Ureter (tissue), 1 donor: ENCODE data around the gene ARPC5. TPM values are rescaled to one million over a fixed set of nuclear protein-coding genes. Genes with fewer than 3 reads are reported as not detected.
"Not testable (repeated sequence)": the region's sequence is repeated elsewhere in the genome, so short reads cannot be mapped to it uniquely, and the experiment has no call there.

Source experiments
- DNase-seq: peaks from one replicate; pipeline ENCODE4 v3.0.0-alpha.2; 2020; ENCODE audit warnings: low spot score
- total RNA-seq: library from RNA; stranded (reverse); gene quantifications from one replicate; pipeline ENCODE4 v1.2.4, GENCODE V29; 2023
- donor health status: DM: yes; HTN: yes; CAD: no.

The ARPC5 gene
- total RNA-seq, result 77.7 TPM

DNA sequence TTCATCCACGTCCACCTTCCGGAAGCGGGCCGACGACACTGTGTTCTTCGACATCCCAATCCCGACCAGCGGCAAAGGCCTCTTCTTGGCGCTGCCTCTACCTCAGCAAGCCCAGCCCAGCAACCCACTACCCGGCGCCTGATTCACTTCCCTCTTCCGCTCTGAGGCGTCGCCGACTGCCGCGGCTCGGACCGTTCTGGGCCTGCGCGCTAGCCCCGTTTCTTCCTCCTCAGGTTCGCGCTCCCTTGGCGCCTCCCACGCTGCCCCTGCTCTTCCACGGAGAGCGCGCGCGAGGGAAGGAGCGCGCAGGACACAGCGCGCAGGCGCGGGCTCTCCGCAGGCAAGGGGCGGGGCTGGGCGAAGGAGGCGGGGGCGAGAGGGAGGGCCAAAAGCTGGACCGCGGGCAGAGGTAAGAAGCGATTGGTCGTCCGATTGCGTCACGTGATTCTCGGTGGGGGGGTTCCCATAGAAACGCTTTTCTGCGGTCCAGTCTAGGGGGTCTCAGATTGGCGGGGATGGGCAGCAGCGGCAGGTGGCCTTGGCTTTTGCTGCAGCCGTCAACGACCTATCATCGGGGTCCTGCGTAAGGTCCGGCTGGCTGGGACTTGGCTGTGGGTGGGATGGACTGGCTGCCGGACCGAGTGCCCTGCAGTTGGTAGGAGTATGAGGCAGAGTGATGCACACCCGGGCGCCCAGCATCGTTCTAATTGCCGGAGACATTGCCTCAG is at the start of gene ARPC5:
Gene ARPC5, minus strand, starts transcription at position 178 of the 728 bp plus-strand sequence. Its CDS starts 124 bp downstream, at position 54.
- peak; percentile 97 for DNase-seq

DNA sequence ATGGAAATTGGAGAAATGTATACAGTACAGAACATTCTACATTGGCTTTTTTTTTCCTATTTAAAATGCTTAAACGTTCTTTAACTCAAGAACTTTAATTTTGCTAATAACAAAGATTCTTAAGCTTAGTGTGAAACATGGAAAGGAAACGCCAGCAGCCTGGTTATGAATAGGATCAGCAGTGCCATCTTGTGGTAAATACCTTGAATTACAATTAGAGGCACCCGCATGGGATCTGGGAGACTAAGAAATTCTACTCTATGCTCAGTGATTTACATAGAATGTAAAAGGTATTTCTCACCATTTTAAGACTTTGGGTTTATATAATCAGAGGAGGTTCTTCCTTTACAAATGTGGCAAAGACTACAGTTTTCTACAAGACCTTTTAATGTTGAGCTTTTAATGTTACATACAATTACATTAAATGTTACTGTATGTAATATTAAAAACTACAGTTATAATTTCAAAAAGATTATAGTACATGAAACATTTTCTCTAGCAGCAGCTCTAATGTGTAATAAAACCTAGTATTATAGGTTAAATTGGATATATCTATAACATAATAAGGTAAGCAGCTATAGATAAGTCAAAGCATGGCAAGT is 49.6 kb upstream of the ARPC5 start:
- no peak for DNase-seq

DNA sequence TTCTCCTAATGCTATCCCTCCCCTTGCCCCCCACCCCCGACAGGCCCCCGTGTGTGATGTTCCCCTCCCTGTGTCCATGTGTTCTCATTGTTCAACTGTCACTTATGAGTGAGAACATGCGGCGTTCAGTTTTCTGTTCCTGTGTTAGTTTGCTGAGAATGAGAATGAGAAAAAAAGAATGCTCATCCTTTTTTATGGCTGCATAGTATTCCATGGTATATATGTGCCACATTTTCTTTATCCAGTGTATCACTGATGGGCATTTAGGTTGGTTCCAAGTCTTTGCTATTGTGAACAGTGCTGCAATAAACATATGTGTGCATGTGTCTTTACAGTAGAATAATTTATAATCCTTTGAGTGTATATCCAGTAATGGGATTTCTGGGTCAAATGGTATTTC is 43.8 kb upstream of the ARPC5 start:
- not testable (repeated sequence) for DNase-seq

DNA sequence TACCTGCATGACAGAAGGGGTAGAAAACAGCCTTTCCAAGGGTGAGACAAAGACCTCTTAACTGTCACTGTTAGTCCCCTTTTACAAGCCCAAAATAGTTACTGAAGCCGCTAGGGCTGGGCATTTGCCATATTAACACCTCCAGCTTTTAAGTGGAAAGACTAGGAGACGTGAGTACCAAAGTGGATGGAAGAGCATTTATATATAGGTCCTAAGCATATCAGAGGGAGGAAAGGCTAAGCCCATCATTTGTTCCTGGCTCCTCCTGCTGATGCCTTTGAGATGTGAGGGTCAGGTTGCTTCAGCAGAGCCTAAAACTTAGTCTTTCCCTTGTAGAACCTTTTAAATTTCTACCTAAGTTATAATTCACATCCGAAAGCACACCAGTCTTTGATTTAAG is 43.2 kb upstream of the ARPC5 start:
- DNase-seq, result no peak

DNA sequence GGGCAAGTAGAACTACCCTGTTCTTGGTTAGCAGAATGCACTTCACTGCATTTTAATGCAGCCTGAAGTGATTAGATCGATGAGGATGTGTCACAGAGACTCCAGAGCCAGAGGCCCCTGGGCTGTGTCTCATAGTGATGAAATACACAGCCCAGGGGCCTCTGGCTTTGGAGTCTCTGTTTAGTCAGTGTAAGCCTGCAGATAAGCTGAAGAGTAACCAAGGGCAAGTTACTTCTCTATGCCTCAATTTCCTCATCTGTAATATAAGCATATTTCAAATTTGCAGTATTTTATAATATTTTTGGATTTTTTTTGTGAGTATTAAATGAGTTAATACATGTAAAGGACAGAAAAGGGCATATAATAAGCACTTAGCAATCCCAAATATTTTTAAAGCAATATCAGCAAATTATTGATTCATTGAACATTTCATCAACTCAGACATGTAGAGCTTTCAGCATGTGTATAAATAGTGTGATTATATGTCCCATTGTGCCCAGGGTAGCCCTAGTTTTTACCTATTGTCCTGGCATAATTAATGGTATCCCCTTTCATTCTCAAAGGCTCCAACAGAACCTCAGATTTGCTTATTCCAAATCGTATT is 41.1 kb upstream of the ARPC5 start:
- no peak for DNase-seq

DNA sequence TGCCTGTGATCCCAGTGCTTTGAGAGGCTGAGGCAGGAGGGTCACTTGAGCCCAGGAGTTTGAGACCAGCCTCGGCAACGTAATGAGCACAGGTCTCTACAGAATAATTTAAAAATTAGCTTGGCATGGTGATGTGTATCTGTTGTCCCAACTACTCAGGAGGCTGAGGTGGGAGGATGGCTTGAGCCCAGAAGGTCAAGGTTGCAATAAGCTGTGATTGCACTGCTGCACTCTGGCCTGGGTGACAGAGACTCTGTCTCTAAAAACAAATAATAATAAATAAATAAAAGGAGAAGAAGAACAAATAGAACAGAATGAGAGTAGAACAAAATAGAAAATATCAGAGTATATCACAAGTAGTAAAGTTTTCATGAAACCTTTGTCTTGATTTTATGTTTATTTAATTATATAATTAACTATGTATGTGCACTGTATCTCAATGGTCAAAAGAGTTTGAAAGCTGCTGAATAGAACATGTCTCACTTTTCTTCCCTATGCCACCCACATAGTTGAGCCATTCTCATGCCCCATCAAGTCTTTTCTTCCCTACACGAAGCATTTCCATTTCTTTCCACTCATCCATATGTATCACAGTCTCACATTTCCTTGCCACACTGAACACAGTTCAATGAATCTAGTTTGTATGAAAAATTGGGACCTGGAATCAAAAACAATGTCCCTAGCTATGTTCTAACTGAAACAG is 40.5 kb upstream of the ARPC5 start:
- no peak for DNase-seq

DNA sequence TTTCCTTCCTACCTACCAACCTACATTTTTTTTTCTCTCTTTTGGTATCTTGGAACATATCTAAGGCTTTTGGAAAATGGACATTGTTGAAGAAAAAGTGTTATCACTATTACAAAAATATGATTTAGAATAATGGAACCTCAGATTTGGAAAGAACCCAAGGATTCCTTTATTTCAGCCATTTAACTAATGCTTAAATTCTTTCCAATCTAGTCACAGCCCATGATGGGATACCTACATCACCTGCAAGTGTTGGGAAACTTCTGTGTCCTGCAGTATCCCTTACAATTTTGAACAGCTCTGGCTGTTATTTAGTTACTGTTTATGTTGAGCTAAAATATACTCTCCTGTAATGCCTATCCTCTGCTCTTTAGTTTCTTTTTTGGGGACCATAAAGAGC is 39.8 kb upstream of the ARPC5 start:
- DNase-seq, result no peak

DNA sequence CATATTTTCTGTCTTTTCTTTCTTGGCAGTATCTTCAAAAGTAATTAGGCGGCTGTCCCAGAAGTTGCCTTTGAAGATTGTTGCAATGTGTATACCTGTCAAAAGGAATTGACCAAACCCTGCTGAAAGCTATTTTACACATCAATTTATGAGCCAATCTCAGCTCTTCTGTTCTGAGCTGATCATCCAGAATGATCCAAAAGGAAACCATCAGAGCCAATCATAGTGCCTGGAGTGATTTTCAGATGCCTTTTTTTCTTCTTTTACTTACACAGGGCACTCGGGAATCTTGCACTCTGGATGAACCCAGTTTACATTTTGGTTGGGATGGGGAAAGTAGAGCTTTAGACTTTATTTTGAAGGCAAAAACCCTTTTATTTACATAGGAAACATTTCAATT is 39.3 kb upstream of the ARPC5 start:
- no peak for DNase-seq

DNA sequence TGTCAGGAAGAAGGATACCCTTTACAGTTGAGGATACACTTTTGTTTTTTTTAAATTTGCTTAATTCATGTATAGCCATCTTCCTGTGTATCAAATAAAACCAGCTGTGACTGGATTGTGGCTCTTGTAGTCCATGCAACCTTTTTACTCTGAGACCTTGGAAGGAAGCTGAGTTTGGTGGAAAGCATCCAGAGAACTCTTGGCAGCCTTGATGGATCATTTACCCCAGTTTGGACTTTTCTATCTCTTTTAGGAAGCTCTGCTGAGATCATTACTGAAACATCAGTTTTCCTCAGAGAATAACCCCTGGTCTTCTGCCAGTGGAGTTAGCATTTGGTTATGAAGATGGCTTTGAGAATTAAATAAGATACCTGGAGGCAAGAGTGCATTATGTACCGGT is 38.8 kb upstream of the ARPC5 start:
- DNase-seq, result no peak

DNA sequence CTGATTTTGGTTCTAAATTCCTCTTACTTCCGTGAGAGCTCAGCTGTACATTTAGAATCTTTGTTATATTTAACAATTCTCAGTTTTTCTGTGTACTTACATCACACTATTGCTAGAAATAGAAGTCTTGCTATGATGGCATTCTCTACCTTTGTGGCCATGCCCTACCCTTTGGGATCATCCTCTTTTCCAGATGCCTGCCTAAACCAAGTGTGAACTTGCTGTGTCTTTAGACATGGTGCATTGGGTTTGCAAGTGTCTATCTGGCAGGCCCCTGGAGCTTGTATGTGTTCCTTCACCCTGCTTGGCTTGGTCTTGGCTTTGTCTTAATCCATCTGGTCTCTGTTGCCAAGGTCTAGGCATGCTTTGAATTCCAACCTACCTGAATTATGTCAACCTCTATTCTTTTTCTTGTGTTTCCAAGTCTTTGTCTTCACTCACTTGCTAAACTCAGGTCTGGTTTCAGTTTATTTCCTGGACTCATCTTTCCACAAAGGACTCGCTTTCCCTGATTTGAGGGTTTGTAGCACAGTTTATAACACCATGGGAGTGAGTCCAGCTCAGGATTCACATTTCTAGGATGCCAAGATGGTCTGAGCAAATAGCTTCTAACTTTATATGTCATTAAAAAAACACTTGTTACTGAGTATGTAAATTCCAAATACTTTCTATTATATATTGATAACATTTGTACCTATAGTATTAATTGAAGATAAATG is 38.2 kb upstream of the ARPC5 start:
- DNase-seq, result no peak

DNA sequence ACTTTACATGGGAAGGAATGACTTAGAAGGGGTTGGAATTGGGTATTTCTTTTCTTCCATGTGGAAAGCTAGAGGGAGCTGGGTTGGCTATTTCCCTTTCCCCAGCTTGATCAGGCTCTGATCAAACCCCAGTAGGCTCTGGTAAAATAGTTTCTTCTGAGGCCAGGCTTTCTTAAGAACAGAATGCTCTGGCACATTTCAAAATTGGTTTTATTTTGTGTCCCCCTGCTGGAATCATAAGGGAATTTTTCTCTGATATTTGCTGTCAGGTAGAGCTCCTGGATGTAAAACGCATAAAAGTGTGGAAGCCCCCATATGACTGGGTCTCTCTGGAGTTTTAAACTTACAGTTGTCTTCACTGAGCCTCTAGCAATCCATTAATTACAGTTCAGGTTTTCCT is 34.6 kb upstream of the ARPC5 start:
- no peak for DNase-seq

DNA sequence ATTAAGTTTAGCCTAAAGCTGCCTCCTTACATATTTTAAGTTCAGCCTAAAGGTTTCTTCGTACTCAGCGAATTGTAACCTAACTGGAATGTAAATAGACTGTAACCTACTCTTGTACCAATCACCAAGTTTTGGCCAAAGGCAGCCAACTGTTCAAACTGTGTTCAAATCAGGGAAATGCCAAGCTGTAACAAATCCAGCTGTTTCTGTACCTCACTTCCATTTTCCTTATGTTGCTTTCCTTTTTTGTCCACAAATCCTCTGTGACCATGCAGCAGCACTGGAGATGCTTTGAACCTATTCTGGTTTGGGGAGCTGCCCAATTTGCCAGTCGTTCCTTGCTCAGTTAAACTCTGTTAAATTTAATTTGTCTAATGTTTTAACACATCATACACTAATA is 20.8 kb upstream of the ARPC5 start:
- DNase-seq, result no peak

DNA sequence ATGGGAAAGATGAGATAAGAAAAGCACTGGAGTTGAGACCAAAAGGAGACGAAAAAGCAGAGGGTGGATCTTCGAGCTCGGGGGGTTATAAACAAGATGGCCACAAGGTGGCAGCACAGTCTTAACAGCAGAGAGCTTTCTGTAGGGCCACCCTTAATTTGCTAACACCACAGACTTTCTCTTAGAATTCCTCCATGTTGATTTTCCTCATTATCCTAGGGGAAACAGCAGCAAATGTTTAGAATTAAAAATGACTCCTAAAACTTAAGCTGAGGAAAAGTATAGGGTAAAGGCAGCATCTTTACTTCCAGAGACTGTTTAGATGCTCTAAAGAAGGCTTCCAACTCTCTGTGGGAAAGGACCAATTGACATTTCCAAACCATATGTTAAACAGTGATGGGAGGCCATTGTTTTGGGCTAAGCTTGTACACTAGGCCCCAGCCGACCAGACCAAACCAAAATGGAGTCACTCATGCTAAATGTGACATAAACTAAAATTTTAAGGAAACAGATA is 20.0 kb upstream of the ARPC5 start:
- DNase-seq, result peak; percentile 87

DNA sequence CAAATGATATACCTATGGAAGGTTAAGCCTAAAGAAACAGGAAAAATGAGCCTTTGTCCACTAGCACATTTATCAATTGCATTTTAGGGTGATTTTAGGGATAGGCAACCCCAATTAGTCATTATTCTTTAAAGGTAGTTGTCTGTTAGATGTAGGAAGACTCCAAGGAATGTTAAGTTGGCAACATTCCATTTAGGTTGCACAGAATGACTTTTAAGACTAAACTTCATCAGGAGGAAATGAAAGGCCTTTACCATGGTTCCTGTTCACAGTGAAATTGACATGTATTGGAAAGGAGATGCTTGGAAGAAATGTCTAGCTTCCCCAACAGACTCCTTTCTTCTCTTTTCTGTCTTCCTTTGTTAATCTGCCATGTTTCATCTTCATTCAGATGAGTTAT is 19.1 kb upstream of the ARPC5 start:
- no peak for DNase-seq

DNA sequence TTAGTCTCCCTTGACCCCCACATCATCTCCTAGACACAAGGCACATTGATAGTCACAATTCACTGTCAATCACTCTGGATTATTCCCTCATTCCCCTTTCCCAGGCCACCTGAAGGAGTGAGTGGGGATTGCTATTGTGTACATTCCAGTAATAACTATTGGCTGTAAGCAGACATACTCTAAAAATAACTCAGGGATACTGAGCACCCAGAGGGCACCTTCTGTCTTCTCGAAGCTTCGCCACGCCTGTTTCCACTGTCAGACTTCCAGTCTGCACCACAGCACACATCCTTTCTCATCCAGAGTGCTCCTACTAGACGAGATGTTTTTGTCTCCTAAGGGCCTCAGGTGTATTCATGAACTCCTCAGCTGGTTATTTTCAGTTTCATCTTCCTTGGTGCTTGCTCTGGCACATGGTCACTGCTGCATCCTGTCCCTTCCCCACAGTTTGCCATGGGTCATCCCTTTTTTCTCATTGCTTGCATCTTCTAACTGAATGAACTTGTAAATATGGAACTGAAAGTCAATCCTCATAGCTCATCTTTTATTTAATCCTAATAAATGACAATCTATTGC is 18.4 kb upstream of the ARPC5 start:
- DNase-seq, result no peak

DNA sequence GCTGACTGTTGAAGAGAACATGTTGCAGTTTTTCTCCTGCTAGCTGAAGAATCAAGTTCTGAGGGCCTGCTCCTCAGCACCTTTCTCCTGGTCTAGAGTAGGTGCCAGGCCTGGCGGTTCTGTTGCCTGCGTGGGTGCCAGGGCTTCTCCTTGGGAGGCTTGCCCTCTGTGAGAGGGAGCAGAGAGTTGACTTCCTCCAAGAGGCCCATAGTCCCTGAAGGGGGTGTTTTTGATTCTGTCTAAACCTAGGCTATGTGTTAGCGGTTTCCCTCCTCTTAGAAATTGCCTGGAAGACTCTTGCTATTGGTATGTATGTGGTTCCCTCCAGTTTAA is 17.8 kb upstream of the ARPC5 start:
- no peak for DNase-seq

DNA sequence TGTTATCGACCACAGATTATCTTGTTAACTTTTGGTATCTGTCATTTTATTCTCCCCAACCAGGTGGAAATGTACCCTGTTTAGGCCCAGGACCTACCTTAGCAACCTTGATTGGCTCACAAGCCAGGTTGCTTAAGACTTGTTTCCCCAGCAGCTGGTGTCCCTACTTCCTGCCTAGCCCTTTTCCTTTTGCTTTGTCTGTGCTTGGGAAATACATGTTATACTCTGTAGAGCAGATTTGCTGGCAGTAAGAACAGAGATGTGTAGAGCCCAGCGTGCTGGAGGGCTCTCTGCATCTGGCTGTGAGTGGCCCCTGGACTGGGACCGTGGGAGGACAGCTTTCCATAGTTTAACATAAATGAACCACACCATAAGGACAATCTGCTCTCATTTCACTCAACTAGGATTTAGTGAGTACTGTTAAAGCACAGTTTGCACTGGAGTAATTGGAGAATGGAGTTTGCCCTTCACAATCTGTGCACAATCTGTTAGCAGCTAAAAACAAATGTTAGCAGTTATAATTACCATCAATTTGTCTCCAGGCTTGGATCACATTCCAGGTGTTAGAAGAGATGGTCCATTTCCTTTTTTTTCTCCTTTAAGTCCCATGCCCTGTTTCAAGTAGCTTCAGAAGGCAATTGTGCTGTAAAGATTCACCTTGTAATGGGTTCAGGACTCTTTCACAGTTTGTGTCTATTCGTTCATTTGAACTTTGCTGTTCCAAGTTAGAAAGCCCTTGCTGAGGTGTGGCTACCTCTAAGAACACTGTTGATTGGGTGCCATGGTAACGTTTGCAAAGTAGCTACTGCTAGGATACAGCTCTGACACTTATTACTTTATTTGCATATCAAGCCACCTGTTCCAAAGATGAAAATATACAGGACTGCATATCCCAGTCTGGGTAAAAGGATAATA is 17.2 kb upstream of the ARPC5 start, which contains the start of gene APOBEC4:
Gene APOBEC4, minus strand, starts transcription at position 770 of the 915 bp plus-strand sequence. CDS start 4,535 bp downstream, outside the sequence.
- no peak for DNase-seq

DNA sequence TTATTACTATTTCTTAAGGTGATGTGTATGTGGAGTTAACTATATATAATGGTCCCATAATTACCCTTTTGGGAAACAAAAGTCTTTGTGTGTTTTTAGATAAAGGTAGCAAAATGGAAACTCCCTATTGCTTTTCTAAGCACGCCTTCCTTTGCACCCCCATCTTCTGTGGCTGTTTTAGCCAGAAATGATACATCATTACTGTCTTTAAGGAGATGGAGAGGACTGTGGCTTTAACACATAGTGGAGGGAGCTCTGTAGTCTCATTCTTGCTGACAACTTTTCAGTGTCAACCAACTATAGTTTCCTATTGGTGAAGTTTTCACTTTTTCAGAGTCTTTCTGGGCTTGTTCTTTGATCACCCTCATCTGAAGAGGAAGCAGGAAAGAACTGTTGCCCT is 16.5 kb upstream of the ARPC5 start:
- no peak for DNase-seq

DNA sequence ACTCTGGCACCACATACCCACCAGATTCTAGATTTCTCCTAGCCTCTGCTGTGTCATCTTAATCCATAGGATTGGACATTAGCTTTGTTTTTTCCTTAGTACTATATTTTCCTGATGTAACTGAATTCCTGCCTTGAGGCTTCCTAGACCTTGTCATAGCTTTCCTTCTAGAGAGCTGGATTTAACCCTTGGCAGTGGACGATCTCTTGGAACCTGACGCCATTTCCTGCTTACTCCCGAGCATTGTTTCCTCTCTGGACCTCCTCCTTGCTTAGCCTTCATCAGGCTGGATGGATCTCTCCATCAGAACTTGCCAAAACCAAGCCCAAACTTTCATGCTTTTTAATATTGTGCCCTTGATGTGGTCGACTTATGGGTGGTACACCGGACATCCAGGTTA is 16.0 kb upstream of the ARPC5 start:
- DNase-seq, result no peak

DNA sequence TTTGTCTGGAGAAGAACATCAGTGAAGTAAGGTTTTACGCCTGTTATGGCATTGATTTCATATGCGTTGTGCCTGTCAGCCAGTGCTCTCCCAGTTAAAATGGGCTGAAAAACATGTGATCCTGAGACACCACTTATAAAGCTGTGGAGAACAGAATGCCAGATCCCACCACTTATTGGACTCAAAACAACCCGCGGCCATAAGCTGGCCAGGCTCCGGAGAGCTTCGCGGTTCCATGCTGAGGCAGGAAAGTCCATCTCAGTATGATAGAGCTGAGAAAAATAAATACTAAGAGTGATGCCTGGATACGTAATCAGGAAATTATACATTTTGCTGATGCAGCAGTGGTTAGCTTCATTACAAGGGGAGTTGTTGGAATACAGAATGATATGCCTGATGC is 12.5 kb upstream of the ARPC5 start:
- no peak for DNase-seq
